Neural progenitor cell (in vitro differentiated cells): ENCODE results near the gene PDIA6. TPM values are rescaled to one million over a fixed set of nuclear protein-coding genes. Genes with fewer than 3 reads are reported as not detected.

Experiments
- DNase-seq: peaks from one replicate; pipeline ENCODE4 v3.0.0-alpha.2; 2016; ENCODE audit warnings: low spot score
- H2AFZ ChIP-seq: fragments of 200-600 bp; sonication (generic); replicated peaks from 2 replicates; pipeline ENCODE4 v1.6.1; 2016; ENCODE audit warnings: antibody characterized with exemption
- H3F3A ChIP-seq: fragments of 200-600 bp; sonication (generic); 2 replicates; pipeline ENCODE4 v1.6.1; 2016; ENCODE audit warnings: antibody characterized with exemption, low read depth
- H3K27ac ChIP-seq: fragments of 200-600 bp; sonication (generic); 2 replicates; pipeline ENCODE4 v1.5.1; 2016; ENCODE audit warnings: mild to moderate bottlenecking
- H3K27me3 ChIP-seq: fragments of 200-600 bp; sonication (generic); 2 replicates; pipeline ENCODE4 v1.6.1; 2016; ENCODE audit warnings: mild to moderate bottlenecking, moderate library complexity
- H3K36me3 ChIP-seq: fragments of 200-600 bp; sonication (generic); 2 replicates; pipeline ENCODE4 v1.5.1; 2016
- H3K4me1 ChIP-seq: fragments of 200-600 bp; sonication (generic); 2 replicates; pipeline ENCODE4 v1.6.1; 2016; ENCODE audit warnings: mixed run types
- H3K4me2 ChIP-seq: fragments of 200-600 bp; sonication (generic); 2 replicates; pipeline ENCODE4 v1.6.1; 2016
- H3K4me3 ChIP-seq: fragments of 200-600 bp; sonication (generic); 2 replicates; pipeline ENCODE4 v1.5.1; 2016
- H3K79me2 ChIP-seq: fragments of 200-600 bp; sonication (generic); 2 replicates; pipeline ENCODE4 v1.6.1; 2016; ENCODE audit warnings: low read depth
- H3K9ac ChIP-seq: fragments of 200-600 bp; sonication (generic); 2 replicates; pipeline ENCODE4 v1.6.1; 2016
- H3K9me3 ChIP-seq: fragments of 200-600 bp; sonication (generic); 2 replicates; pipeline ENCODE4 v1.5.1; 2016; ENCODE audit warnings: low read depth
- H4K20me1 ChIP-seq: fragments of 200-600 bp; sonication (generic); 2 replicates; pipeline ENCODE4 v1.6.1; 2016; ENCODE audit warnings: low read depth
- H3K27ac Mint-ChIP-seq: 3 replicates; pipeline ENCODE4 v1.8.0; 2021; ENCODE audit warnings: mixed read lengths
- H3K27me3 Mint-ChIP-seq: 2 replicates; pipeline ENCODE4 v1.8.0; 2022; ENCODE audit warnings: low read depth, mild to moderate bottlenecking, inconsistent platforms, moderate library complexity, mixed read lengths; ENCODE audit not compliant: insufficient read depth
- H3K36me3 Mint-ChIP-seq: 3 replicates; pipeline ENCODE4 v1.8.0; 2021; ENCODE audit warnings: mixed read lengths
- H3K4me1 Mint-ChIP-seq: 3 replicates; pipeline ENCODE4 v1.8.0; 2021; ENCODE audit warnings: mixed read lengths
- H3K4me3 Mint-ChIP-seq: 3 replicates; pipeline ENCODE4 v1.8.0; 2021; ENCODE audit warnings: mild to moderate bottlenecking, moderate library complexity, mixed read lengths
- H3K9me3 Mint-ChIP-seq: 3 replicates; pipeline ENCODE4 v1.8.0; 2020; ENCODE audit warnings: mixed read lengths
- CTCF ChIP-seq: fragments of 200-600 bp; sonication (generic); IDR thresholded peaks from 2 replicates; pipeline ENCODE4 v1.5.1; 2017; ENCODE audit warnings: antibody characterized with exemption, mild to moderate bottlenecking
- EZH2 ChIP-seq: fragments of 200-600 bp; sonication (generic); IDR thresholded peaks from 2 replicates; pipeline ENCODE4 v1.6.1; 2017; ENCODE audit warnings: antibody characterized with exemption, mild to moderate bottlenecking, moderate library complexity
- EZH2phosphoT487 ChIP-seq: fragments of 200-600 bp; sonication (generic); IDR thresholded peaks from 2 replicates; pipeline ENCODE4 v1.6.1; 2017; ENCODE audit warnings: antibody characterized with exemption
- total RNA-seq: library from RNA; depleted of rRNA; stranded (reverse); fragments of >200 nt; gene quantifications from 2 replicates; pipeline ENCODE4 v1.2.3, GENCODE V29; 2015; ENCODE audit warnings: low replicate concordance

PDIA6 gene
- total RNA-seq, 1 donor from 2014 or later, result 381 TPM

- Histone ChIP-seq H3K27ac (no peak overlapping the region), H3K79me2 (no peaks in the 10 kb centered on the region), H3K4me3 (no peak overlapping the region), H3K27me3 (no peaks in the 10 kb centered on the region), H3K9ac (no peak overlapping the region), H2AFZ (no peak overlapping the region), H3K36me3 (no peaks in the 10 kb centered on the region), H4K20me1 (no peaks in the 10 kb centered on the region), H3K9me3 (no peaks in the 10 kb centered on the region), H3K4me2 (no peak overlapping the region), H3K4me1 (peaks cover 7% of the 10 kb centered on the region), H3F3A (no peaks in the 10 kb centered on the region)
- Mint-ChIP-seq H3K27me3 (peaks cover 2% of the 10 kb centered on the region), H3K36me3 (no peaks in the 10 kb centered on the region), H3K9me3 (peaks cover 4% of the 10 kb centered on the region), H3K4me3 (no peak overlapping the region), H3K27ac (no peak overlapping the region), H3K4me1 (peaks cover 17% of the 10 kb centered on the region)
- no peak for DNase-seq
- no peak for TF ChIP-seq EZH2
- no peak for TF ChIP-seq CTCF
- TF ChIP-seq EZH2phosphoT487, result no peak
Observed at GRCh38 chr2:10847008-10847407, 34.4 kb upstream of the PDIA6 start.

- H3K9me3 ChIP-seq, result no peaks in the 10 kb centered on the region
- Mint-ChIP-seq H3K4me1 (peaks cover 17% of the 10 kb centered on the region), H3K9me3 (peaks cover 10% of the 10 kb centered on the region), H3K27ac (no peak overlapping the region), H3K4me3 (no peak overlapping the region), H3K36me3 (no peaks in the 10 kb centered on the region), H3K27me3 (peaks cover 2% of the 10 kb centered on the region)
- no peak overlapping the region for H3K9ac ChIP-seq
- no peak overlapping the region for H3K4me3 ChIP-seq
- H3K27ac ChIP-seq, result no peak overlapping the region
- TF ChIP-seq EZH2, result no peak
- no peak for TF ChIP-seq CTCF
- no peak for TF ChIP-seq EZH2phosphoT487
- H3K79me2 ChIP-seq, result no peaks in the 10 kb centered on the region
- no peak for DNase-seq
- H3K36me3 ChIP-seq, result no peaks in the 10 kb centered on the region
- no peaks in the 10 kb centered on the region for H4K20me1 ChIP-seq
- H3K4me2 ChIP-seq, result no peak overlapping the region
- no peak overlapping the region for H2AFZ ChIP-seq
- no peaks in the 10 kb centered on the region for H3K27me3 ChIP-seq
- peaks cover 7% of the 10 kb centered on the region for H3K4me1 ChIP-seq
- no peaks in the 10 kb centered on the region for H3F3A ChIP-seq
Observed at GRCh38 chr2:10846110-10846861, 33.7 kb upstream of the PDIA6 start.

GRCh38 chr2:10845640-10846039 lies 33.1 kb upstream of the PDIA6 start:
- TF ChIP-seq EZH2phosphoT487 (no peak), CTCF (no peak), EZH2 (no peak)
- H3K4me3 ChIP-seq, result no peak overlapping the region
- Mint-ChIP-seq H3K27me3 (peaks cover 5% of the 10 kb centered on the region), H3K27ac (peak overlapping the region; percentile 36), H3K9me3 (peaks cover 16% of the 10 kb centered on the region), H3K4me1 (peaks cover 17% of the 10 kb centered on the region), H3K4me3 (no peak overlapping the region), H3K36me3 (peaks cover 2% of the 10 kb centered on the region)
- H2AFZ ChIP-seq, result no peak overlapping the region
- no peaks in the 10 kb centered on the region for H3F3A ChIP-seq
- no peak overlapping the region for H3K4me2 ChIP-seq
- no peak for DNase-seq
- H3K9ac ChIP-seq, result no peak overlapping the region
- H3K9me3 ChIP-seq, result no peaks in the 10 kb centered on the region
- no peaks in the 10 kb centered on the region for H4K20me1 ChIP-seq
- no peaks in the 10 kb centered on the region for H3K79me2 ChIP-seq
- no peak overlapping the region for H3K27ac ChIP-seq
- no peaks in the 10 kb centered on the region for H3K36me3 ChIP-seq
- no peaks in the 10 kb centered on the region for H3K27me3 ChIP-seq
- H3K4me1 ChIP-seq, result peaks cover 7% of the 10 kb centered on the region
